GM12873 (cell line): Measurements from ENCODE around the gene PLXNA4.

ENCODE experiments used
- CTCF ChIP-seq: IDR thresholded peaks from 2 replicates; pipeline ENCODE4 v1.5.1; 2012; ENCODE audit warnings: low read depth, mild to moderate bottlenecking, moderate library complexity, low read length, control low read depth; ENCODE audit not compliant: insufficient read depth; ENCODE audit errors: missing control alignments

PLXNA4 gene

GRCh38 chr7:132604121-132604520 lies 27.9 kb upstream of the PLXNA4 start:
- TF ChIP-seq CTCF: no peak

- no peak for TF ChIP-seq CTCF
Observed at GRCh38 chr7:132603220-132603833, 27.1 kb upstream of the PLXNA4 start.

- no peak for TF ChIP-seq CTCF
Observed at GRCh38 chr7:132601783-132602182, 25.5 kb upstream of the PLXNA4 start.

- TF ChIP-seq CTCF: no peak
Observed at GRCh38 chr7:132596588-132596987, 20.3 kb upstream of the PLXNA4 start.

GRCh38 chr7:132592936-132593335 lies 16.7 kb upstream of the PLXNA4 start:
- no peak for TF ChIP-seq CTCF

- TF ChIP-seq CTCF: no peak
Observed at GRCh38 chr7:132592231-132592920, 16.1 kb upstream of the PLXNA4 start.

- no peak for TF ChIP-seq CTCF
Observed at GRCh38 chr7:132590162-132590561, 13.9 kb upstream of the PLXNA4 start.
